Body of pancreas (tissue), 4 donors: ENCODE results near the gene FBXW10B. TPM values are rescaled to one million over a fixed set of nuclear protein-coding genes. Genes with fewer than 3 reads are reported as not detected.
"Not testable (repeated sequence)": the region's sequence is repeated elsewhere in the genome, so short reads cannot be mapped to it uniquely, and the experiment has no call there.

ENCODE experiments used
- ATAC-seq: fragments of 150-250 bp; one replicate; pipeline ENCODE4 v1.9.1; 2016
- DNase-seq, 4 donors: peaks; one replicate each; pipeline ENCODE4 v3.0.0-alpha.2; 2019
- H3K27ac ChIP-seq, 4 donors: fragments of 200-600 bp; sonication (generic); 1 replicate in 3 of 4; 2 replicates in 1 of 4; pipeline versions ENCODE4 v1.5.1 to v1.6.1; 2016 to 2019; ENCODE audit warnings: mild to moderate bottlenecking in 1 of 4, mixed read lengths in 1 of 4, moderate library complexity in 1 of 4
- H3K27me3 ChIP-seq, 2 donors: fragments of 200-600 bp; sonication (generic); one replicate each; pipeline ENCODE4 v1.6.0; 2016; ENCODE audit warnings: mild to moderate bottlenecking in 1 of 2
- H3K36me3 ChIP-seq, 2 donors: fragments of 200-600 bp; sonication (generic); replicated peaks in 1 of 2; 2 replicates each; pipeline ENCODE4 v1.5.1; 2016; ENCODE audit warnings: low read depth in 2 of 2; ENCODE audit not compliant: insufficient read depth in 1 of 2
- H3K4me1 ChIP-seq: fragments of 200-600 bp; sonication (generic); one replicate; pipeline ENCODE4 v1.6.0; 2016
- H3K4me3 ChIP-seq, 2 donors: fragments of 200-600 bp; sonication (generic); 1 replicate in 1 of 2; 2 replicates in 1 of 2; pipeline ENCODE4 v1.5.1; 2016 to 2019
- H3K9me3 ChIP-seq, 3 donors: fragments of 200-600 bp; sonication (generic); 1 replicate in 2 of 3; 2 replicates in 1 of 3; pipeline ENCODE4 v1.5.1; 2016
- WGBS, 2 donors: methylation state at CpG; one replicate each; pipeline ENCODE4 v1.1.5; 2017; 5-methylcytosine and 5-hydroxymethylcytosine counted together
- intact Hi-C: fragments of 100-400 bp; cut with DNase I; formaldehyde crosslinking; loops from one replicate; pipeline ENCODE4 v1.15.1; 2023
- total RNA-seq, 2 donors: library from RNA; depleted of rRNA; stranded (reverse); fragments of >200 nt; gene quantifications; one replicate each; pipeline ENCODE4 v1.1.0, GENCODE V29; 2016

The FBXW10B gene
- total RNA-seq, 2 donors from 2014 or later = not detected

DNA sequence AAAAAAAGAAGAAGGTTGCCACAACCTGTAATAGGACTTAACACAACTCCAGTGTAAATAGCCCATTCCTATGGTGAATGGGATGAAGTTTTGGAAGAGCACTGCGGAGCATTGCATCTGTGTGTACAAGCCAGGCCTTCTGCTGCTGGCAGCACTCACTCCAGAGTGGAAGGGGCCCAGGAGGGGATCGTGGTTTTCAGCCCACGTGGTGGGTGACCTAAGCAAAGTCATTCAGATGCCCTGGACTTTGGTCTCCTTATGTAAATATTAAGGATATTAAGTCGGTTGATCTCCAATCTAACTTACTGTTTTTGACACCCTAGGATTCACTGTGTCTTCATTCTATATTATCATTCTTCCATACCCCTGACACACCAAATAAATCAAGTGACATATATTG lies 2.7 kb downstream of the FBXW10B start:
- H3K27me3 ChIP-seq, H3K9me3 ChIP-seq, ATAC-seq, H3K36me3 ChIP-seq, DNase-seq, H3K4me1 ChIP-seq, intact Hi-C loops, H3K27ac ChIP-seq, H3K4me3 ChIP-seq: not testable (repeated sequence)
- 34 to 49% methylated on average over 4 of the region's 4 CpGs for WGBS, 2 donors

DNA sequence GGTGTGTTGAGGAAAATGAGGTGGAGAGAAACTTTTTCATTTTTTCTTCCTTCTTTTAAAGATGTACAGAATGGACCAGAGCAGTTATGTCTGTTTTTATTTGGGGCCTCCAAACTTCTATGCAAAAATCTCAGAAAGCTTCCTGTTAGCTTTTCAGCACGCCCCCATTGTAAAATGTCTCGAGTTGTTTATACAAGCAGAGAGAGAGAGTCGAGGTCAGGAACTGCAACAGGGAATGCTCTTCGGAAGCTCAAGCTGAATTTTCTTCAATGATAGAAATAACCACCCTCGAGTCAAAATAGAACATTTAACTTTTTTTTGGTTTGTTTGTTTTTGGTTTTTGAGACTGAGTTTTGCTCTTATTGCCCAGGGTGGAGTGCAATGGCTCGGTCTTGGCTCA lies 3.7 kb downstream of the FBXW10B start:
- H3K27ac ChIP-seq, H3K9me3 ChIP-seq, ATAC-seq, H3K4me3 ChIP-seq, intact Hi-C loops, H3K36me3 ChIP-seq, H3K4me1 ChIP-seq, DNase-seq, H3K27me3 ChIP-seq: not testable (repeated sequence)
- 65 to 69% methylated on average over 6 of the region's 6 CpGs for WGBS, 2 donors

DNA sequence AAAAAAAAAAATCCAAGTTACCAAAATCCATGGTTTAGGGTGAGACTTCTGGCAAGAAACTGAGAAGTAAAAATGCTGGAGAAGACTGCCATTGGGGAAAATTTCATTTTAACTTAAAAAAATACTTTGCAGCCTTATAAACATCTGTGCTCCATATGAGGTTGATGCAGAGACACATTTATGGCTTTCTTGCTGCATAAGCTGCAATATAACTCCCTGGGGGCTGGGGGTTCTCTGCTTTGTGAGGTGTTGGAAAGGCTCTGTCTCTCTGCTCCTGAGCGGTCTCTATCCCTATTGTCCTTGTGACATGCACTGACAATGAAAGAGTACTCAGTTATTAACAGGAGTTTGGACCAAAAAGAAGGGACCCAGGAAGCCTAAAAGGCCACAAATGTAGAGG lies 6.4 kb downstream of the FBXW10B start:
- DNase-seq, H3K27ac ChIP-seq, H3K9me3 ChIP-seq, H3K4me3 ChIP-seq, ATAC-seq, H3K27me3 ChIP-seq, H3K4me1 ChIP-seq, intact Hi-C loops, H3K36me3 ChIP-seq: not testable (repeated sequence)
- 100% methylated on average over 1 of the region's 1 CpG for WGBS, 2 donors

DNA sequence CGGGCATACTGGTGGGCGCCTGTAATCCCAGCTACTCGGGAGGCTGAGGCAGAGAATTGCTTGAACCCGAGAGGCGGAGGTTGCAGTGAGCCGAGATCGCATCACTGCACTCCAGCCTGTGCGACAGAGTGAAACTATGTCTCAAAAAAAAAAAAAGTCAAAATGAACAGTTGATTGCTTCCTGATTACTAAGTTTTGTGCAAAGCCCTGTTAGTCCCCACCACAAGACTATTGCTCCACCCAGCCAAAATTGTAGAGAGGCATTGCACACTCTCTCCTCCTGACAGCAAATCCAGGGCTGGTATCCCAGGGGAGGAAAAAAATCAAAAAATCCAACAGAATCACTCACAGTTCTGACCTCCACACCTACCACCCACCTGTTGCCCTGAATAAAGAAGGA lies 26.5 kb downstream of the FBXW10B start:
- H3K27me3 ChIP-seq, H3K27ac ChIP-seq, ATAC-seq, intact Hi-C loops, H3K9me3 ChIP-seq, H3K36me3 ChIP-seq, H3K4me3 ChIP-seq, DNase-seq, H3K4me1 ChIP-seq: not testable (repeated sequence)
- WGBS, 2 donors = 75 to 90% methylated on average over 4 to 8 of the region's 8 CpGs

DNA sequence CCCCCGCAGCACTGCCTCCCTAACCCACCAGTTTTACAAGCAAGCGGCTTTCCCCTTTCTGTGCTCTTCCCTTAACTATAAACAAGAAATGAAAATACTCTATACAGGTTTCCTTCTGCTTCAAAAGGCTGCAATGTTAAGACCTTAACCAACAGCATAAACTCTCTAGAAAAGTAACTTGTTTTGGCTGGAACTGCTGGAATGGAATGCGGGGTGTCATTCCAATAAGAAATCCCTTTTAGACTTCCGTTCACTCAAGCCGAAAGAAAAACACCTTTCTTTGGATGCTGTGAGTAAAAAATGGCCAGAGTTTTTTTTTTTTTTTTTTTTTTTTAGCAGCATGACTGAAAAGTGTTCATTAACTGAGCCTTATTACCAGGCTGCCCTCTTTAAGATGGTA lies 27.5 kb downstream of the FBXW10B start:
- H3K4me3 ChIP-seq, intact Hi-C loops, H3K4me1 ChIP-seq, H3K27me3 ChIP-seq, DNase-seq, ATAC-seq, H3K27ac ChIP-seq, H3K36me3 ChIP-seq, H3K9me3 ChIP-seq: not testable (repeated sequence)
- WGBS, 2 donors = 69 to 75% methylated on average over 5 of the region's 5 CpGs

DNA sequence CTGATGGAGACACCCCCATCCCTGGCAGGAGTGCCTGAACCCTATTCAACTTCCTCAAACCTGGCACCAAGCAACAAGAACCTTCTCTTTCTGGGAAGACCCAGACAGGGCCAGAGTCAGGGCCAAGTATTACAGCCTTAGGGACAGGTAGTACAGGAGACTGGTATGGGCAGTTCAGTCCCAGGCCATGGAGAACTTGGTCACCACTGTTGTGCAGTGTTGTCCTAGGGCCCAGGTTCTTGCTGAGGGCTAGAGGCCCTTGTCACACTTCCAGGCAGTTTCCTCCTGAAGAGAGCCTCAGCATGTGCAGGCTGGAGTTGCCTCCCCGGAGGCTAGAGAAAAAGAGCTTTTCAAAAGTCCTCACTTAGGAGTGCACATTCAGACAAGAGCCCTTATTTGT lies 28.7 kb downstream of the FBXW10B start:
- ATAC-seq, H3K27ac ChIP-seq: not testable (repeated sequence)
- 100% methylated on average over 1 of the region's 1 CpG for WGBS, 2 donors

DNA sequence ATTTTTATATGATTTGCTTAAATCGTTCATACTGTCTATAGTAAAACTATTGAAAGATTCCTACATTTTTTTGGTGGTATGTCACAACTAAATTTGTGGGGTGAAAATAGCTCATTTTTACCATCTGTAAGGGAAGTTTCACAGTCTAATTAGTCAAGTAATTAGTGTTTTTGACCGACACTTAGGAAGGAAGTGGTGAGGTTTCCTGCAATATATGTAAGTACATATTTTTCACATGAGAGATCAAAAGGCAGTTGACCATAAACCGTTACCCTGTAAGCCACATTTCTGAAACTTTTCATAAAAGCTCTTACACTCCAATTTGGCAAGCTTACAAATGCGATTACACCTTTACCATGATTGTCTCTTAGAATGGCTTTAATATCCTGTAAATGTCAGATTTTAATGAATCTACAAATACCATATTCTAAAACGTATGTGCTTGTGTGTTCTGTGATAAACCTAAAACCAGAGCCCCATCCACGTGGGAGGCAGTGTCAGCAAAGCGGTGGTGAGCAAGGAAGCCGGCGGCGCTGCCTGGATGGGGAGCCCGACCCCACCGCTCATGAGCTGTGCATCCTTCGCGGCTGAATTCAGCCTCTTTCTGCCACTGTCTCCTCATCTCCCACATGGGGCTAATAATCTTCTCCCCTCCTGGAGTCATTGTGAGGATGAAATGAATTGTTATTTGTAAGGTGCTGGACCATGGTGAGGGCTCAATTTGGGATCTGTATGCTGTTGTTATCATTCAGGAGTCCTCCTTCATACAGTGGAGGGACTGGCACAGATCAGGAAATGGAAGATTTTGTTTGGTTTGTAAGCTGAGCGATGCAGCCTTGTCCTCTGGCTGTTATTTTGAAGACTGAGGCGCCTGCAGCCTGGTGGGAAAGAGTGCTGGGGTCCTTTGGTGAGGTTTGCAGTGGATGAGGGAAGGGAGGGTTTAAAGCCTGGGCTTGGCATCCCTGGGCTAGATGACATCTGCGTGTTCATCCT lies 29.7 kb downstream of the FBXW10B start:
- WGBS, 2 donors = 51 to 83% methylated on average over 13 to 14 of the region's 17 CpGs

More for the DNA sequence above, 28.7 kb downstream of the FBXW10B start:
- H3K36me3 ChIP-seq, H3K4me1 ChIP-seq, intact Hi-C loops, H3K27me3 ChIP-seq, H3K4me3 ChIP-seq, H3K9me3 ChIP-seq, DNase-seq: not testable (repeated sequence)

DNA sequence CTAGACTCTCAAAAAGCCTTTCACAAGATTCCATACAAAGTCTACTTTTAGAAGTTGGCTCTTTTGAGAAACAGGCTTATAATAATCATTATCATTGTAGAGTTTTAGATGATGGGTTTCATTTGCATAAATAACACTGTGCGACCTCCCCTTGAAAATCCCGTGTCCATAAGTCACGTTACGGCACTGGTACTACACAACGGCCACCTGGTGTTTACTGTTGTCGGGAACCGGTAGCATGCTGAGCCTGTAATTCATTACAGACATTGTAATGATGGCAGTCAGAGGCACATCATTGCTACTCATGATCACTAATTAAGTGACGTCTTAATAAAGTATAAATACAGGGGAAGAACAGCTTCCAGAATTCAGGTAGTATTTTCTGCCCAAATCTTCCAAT lies 31.5 kb downstream of the FBXW10B start:
- ATAC-seq, H3K4me1 ChIP-seq, DNase-seq, intact Hi-C loops, H3K27ac ChIP-seq, H3K36me3 ChIP-seq, H3K27me3 ChIP-seq, H3K4me3 ChIP-seq, H3K9me3 ChIP-seq: not testable (repeated sequence)
- WGBS, 2 donors = 82 to 88% methylated on average over 8 of the region's 8 CpGs

More for the DNA sequence above, 29.7 kb downstream of the FBXW10B start:
- H3K9me3 ChIP-seq, H3K4me3 ChIP-seq, H3K4me1 ChIP-seq, intact Hi-C loops, H3K27ac ChIP-seq, H3K36me3 ChIP-seq, DNase-seq, ATAC-seq, H3K27me3 ChIP-seq: not testable (repeated sequence)

DNA sequence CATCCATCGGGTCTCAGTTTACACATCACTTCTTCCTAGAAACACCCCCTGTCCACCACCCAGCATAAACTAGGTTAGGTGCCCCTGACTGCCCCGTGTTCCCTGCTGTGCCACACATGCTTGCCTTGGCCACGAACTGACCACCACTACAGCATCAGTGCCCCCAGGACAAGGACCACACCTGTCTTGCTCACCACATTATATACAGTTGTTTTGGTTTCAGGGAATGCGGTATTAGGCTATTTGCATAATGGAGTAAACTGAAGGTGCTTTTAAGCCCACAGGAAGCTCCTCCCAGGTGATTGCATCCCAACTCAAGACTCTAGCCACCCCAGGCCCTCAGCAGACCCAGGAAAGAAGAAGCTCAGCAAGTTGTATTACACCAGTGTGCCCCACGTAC lies 36.2 kb downstream of the FBXW10B start:
- H3K27ac ChIP-seq, H3K27me3 ChIP-seq, H3K4me1 ChIP-seq, ATAC-seq, intact Hi-C loops, H3K9me3 ChIP-seq, DNase-seq, H3K36me3 ChIP-seq, H3K4me3 ChIP-seq: not testable (repeated sequence)
- 51 to 67% methylated on average over 1 to 2 of the region's 5 CpGs for WGBS, 2 donors

DNA sequence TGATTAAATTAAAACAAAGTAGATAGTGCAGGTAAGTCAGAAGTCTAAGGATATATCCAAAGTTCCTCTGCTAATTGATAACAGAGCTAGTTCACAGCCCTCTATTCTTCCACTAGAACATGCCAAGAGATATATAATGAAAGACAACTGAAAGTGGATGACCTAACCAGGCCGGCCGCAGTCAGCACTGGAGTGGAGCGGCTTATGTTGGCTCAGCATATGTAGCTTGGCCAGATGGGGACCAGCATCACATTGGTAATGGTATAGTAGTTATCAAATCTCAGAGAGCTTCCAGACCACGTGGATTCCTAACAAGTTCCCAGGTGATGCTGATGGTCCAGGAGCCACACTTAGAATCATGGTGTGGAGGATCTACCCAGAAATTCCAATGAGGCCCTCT lies 38.0 kb downstream of the FBXW10B start:
- ATAC-seq, DNase-seq, H3K27ac ChIP-seq, H3K27me3 ChIP-seq, intact Hi-C loops, H3K9me3 ChIP-seq, H3K4me3 ChIP-seq, H3K4me1 ChIP-seq, H3K36me3 ChIP-seq: not testable (repeated sequence)
- 84% methylated on average over 3 of the region's 4 CpGs; no CpG with 5 or more reads in 1 of the 2 donors for WGBS, 2 donors

DNA sequence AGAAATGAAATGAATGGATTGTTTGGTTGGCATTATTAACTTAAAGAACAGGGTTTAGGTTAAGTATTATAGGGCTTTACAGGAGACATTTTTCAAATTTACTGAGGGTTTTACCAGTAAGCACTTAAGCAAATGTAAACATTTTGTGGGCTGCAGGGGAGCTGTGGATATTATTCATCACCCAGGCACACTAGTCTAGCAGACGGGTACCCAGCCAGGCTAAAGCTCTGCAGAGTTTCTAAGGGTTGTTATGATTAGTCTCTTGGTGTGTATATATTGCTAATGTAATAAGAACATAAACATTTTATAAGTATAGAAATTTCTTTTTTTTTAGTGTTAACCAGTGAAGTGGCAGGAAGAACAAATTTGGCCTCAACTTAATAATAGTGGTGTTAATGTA lies 42.7 kb downstream of the FBXW10B start:
- WGBS, 2 donors = no CpG with 5 or more reads among the region's 1 CpG
- H3K36me3 ChIP-seq, DNase-seq, H3K9me3 ChIP-seq, H3K27me3 ChIP-seq, H3K4me1 ChIP-seq, H3K4me3 ChIP-seq, ATAC-seq, intact Hi-C loops, H3K27ac ChIP-seq: not testable (repeated sequence)

DNA sequence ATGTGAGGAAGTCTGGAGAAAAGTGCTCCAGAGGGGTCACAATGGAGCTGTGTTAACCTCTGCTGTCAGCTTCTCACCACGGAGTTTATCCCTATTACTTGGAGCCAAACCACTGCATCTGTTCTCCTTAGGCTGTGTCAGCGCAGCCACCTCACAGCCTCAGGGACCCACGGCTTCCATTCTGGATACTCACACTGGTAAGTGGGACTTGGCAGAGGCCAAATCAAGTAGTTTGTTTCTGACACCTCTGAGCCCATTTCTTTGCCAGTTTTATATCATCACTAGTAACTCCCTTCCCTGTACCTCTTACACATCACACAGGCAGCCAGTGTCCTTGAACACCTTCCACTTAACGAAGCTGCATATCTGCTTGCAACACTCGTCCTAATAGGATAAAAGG lies 44.8 kb downstream of the FBXW10B start:
- WGBS, 2 donors = 78 to 80% methylated on average over 1 to 3 of the region's 5 CpGs
- H3K4me3 ChIP-seq, H3K27me3 ChIP-seq, H3K36me3 ChIP-seq, ATAC-seq, H3K9me3 ChIP-seq, H3K4me1 ChIP-seq, H3K27ac ChIP-seq, intact Hi-C loops, DNase-seq: not testable (repeated sequence)
